ENCODE results near the gene ZDHHC19.

GRCh38 chr3:196193736-196194541 lies 17.3 kb downstream of the ZDHHC19 start:
- TF ChIP-seq, protein P1, sequence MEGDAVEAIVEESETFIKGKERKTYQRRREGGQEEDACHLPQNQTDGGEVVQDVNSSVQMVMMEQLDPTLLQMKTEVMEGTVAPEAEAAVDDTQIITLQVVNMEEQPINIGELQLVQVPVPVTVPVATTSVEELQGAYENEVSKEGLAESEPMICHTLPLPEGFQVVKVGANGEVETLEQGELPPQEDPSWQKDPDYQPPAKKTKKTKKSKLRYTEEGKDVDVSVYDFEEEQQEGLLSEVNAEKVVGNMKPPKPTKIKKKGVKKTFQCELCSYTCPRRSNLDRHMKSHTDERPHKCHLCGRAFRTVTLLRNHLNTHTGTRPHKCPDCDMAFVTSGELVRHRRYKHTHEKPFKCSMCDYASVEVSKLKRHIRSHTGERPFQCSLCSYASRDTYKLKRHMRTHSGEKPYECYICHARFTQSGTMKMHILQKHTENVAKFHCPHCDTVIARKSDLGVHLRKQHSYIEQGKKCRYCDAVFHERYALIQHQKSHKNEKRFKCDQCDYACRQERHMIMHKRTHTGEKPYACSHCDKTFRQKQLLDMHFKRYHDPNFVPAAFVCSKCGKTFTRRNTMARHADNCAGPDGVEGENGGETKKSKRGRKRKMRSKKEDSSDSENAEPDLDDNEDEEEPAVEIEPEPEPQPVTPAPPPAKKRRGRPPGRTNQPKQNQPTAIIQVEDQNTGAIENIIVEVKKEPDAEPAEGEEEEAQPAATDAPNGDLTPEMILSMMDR (conservative IDR thresholded peaks at IDR 0.05 in 1 of 2, IDR thresholded peaks at IDR 0.05 in 1 of 2; ENCODE audit: extremely low read depth in 1 of 2, insufficient read depth in 1 of 2, low read depth in 1 of 2, low read length in 2 of 2) = no peak
- TF ChIP-seq EZH2 (IDR thresholded peaks at IDR 0.05; ENCODE audit: borderline replicate concordance, low read length) = no peak

Data from mammary epithelial cell (primary cell).